ENCODE results near the gene GATAD1.

GATAD1 gene

GRCh38 chr7:92485267-92485892 lies 38.1 kb downstream of the GATAD1 start:
- no peak for DNase-seq

- DNase-seq, result no peak
Observed at GRCh38 chr7:92485974-92486373, 38.7 kb downstream of the GATAD1 start.

- no peak for DNase-seq
Observed at GRCh38 chr7:92487804-92488203, 40.5 kb downstream of the GATAD1 start.

- DNase-seq, result no peak
Observed at GRCh38 chr7:92489634-92490033, 42.4 kb downstream of the GATAD1 start.

GRCh38 chr7:92496876-92497275 lies 49.6 kb downstream of the GATAD1 start:
- no peak for DNase-seq

GRCh38 chr7:92498557-92498956 lies 51.3 kb downstream of the GATAD1 start:
- no peak for DNase-seq

- no peak for DNase-seq
Observed at GRCh38 chr7:92503767-92504166, 56.5 kb downstream of the GATAD1 start.

- DNase-seq, result no peak
Observed at GRCh38 chr7:92504563-92504962, 57.3 kb downstream of the GATAD1 start.

GRCh38 chr7:92506363-92506762 lies 59.1 kb downstream of the GATAD1 start:
- DNase-seq, result no peak

- DNase-seq, result no peak
Observed at GRCh38 chr7:92508946-92509345, 61.7 kb downstream of the GATAD1 start.

All from NCI-H2107 (cell line).